NCI-H1694 (cell line): ENCODE data around the gene KLC4.
"Not testable (repeated sequence)": the region's sequence is repeated elsewhere in the genome, so short reads cannot be mapped to it uniquely, and the experiment has no call there.

ENCODE experiments used
- DNase-seq: peaks from one replicate; lab custom pipeline; 2025; lab: John Stamatoyannopoulos, UW

Gene KLC4

GRCh38 chr6:43070028-43070632, 10.7 kb downstream of the KLC4 start:
- DNase-seq = peak; percentile 26

GRCh38 chr6:43074847-43075669, 15.6 kb downstream of the KLC4 start:
- no peak for DNase-seq

GRCh38 chr6:43075670-43076463, 16.4 kb downstream of the KLC4 start, which contains the start of gene PTK7:
Gene PTK7, plus strand, starts transcription at chr6:43076314. Its CDS starts 175 bp downstream, at chr6:43076489.
- DNase-seq = peak; percentile 49

- DNase-seq = peak; percentile 7
Measured at GRCh38 chr6:43076464-43077332, 17.3 kb downstream of the KLC4 start.

- no peak for DNase-seq
Measured at GRCh38 chr6:43077333-43077809, 17.9 kb downstream of the KLC4 start.

GRCh38 chr6:43077981-43078511, 18.6 kb downstream of the KLC4 start:
- no peak for DNase-seq

GRCh38 chr6:43078691-43079090, 19.3 kb downstream of the KLC4 start:
- DNase-seq = no peak

- DNase-seq = no peak
Measured at GRCh38 chr6:43081043-43081442, 21.6 kb downstream of the KLC4 start.

GRCh38 chr6:43081922-43082321, 22.5 kb downstream of the KLC4 start:
- not testable (repeated sequence) for DNase-seq

GRCh38 chr6:43082806-43083655, 23.6 kb downstream of the KLC4 start:
- DNase-seq = no peak

GRCh38 chr6:43086022-43086658, 26.7 kb downstream of the KLC4 start:
- no peak for DNase-seq

GRCh38 chr6:43088654-43089056, 29.2 kb downstream of the KLC4 start:
- no peak for DNase-seq

- DNase-seq = no peak
Measured at GRCh38 chr6:43089467-43089866, 30.0 kb downstream of the KLC4 start.

- DNase-seq = no peak
Measured at GRCh38 chr6:43089874-43090558, 30.6 kb downstream of the KLC4 start.

- no peak for DNase-seq
Measured at GRCh38 chr6:43090559-43090956, 31.1 kb downstream of the KLC4 start.

- no peak for DNase-seq
Measured at GRCh38 chr6:43091020-43091419, 31.6 kb downstream of the KLC4 start.

- no peak for DNase-seq
Measured at GRCh38 chr6:43091436-43091991, 32.1 kb downstream of the KLC4 start.

GRCh38 chr6:43092635-43093034, 33.2 kb downstream of the KLC4 start:
- no peak for DNase-seq
